Skin epidermis (tissue), 12 donors: ENCODE results near the gene FAM25A.
"Not testable (repeated sequence)": the region's sequence is repeated elsewhere in the genome, so short reads cannot be mapped to it uniquely, and the experiment has no call there.

Source experiments
- H3K27ac ChIP-seq, 21 experiments: fragments of 200-600 bp; sonication (generic) in 11 of 21; one replicate each; pipeline ENCODE4 v1.5.0; 2020; ENCODE audit warnings: mild to moderate bottlenecking in 3 of 21, inconsistent platforms in 2 of 21, moderate library complexity in 2 of 21
- H3K4me3 ChIP-seq, 7 experiments: fragments of 200-600 bp; sonication (generic) in 2 of 7; one replicate each; pipeline ENCODE4 v1.5.0; 2020; ENCODE audit warnings: inconsistent platforms in 2 of 7, mild to moderate bottlenecking in 2 of 7, moderate library complexity in 1 of 7

FAM25A gene

GRCh38 chr10:87007674-87008073 lies 12.4 kb upstream of the FAM25A start:
- H3K4me3 ChIP-seq, H3K27ac ChIP-seq: not testable (repeated sequence)

GRCh38 chr10:87008303-87008702 lies 11.8 kb upstream of the FAM25A start:
- not testable (repeated sequence) for H3K4me3 ChIP-seq, H3K27ac ChIP-seq

GRCh38 chr10:87009134-87009696 lies 10.9 kb upstream of the FAM25A start:
- H3K4me3 ChIP-seq, H3K27ac ChIP-seq: not testable (repeated sequence)

- H3K4me3 ChIP-seq, H3K27ac ChIP-seq: not testable (repeated sequence)
Measured at GRCh38 chr10:87013528-87013927, 6.6 kb upstream of the FAM25A start.

GRCh38 chr10:87014986-87015716 lies 4.9 kb upstream of the FAM25A start:
- H3K27ac ChIP-seq, H3K4me3 ChIP-seq: not testable (repeated sequence)

GRCh38 chr10:87018127-87018526 lies 2.0 kb upstream of the FAM25A start:
- H3K4me3 ChIP-seq: not testable (repeated sequence)
- peak overlapping the region in 2 of 21 experiments; percentile 7 to 17 for H3K27ac ChIP-seq

GRCh38 chr10:87019066-87019465 lies 1.0 kb upstream of the FAM25A start:
- H3K27ac ChIP-seq, H3K4me3 ChIP-seq: not testable (repeated sequence)

GRCh38 chr10:87019504-87019903 lies 590 bp upstream of the FAM25A start:
- H3K4me3 ChIP-seq: not testable (repeated sequence)
- peak overlapping the region in 10 of 21 experiments; percentile 7 to 64 (median 42) for H3K27ac ChIP-seq

- H3K4me3 ChIP-seq, H3K27ac ChIP-seq: not testable (repeated sequence)
Measured at GRCh38 chr10:87025285-87025958, 5.3 kb downstream of the FAM25A start.

GRCh38 chr10:87026747-87027508 lies 6.8 kb downstream of the FAM25A start:
- H3K27ac ChIP-seq, H3K4me3 ChIP-seq: not testable (repeated sequence)

- not testable (repeated sequence) for H3K4me3 ChIP-seq, H3K27ac ChIP-seq
Measured at GRCh38 chr10:87030419-87030818, 10.3 kb downstream of the FAM25A start.

GRCh38 chr10:87030912-87031635 lies 11.0 kb downstream of the FAM25A start:
- Histone ChIP-seq H3K4me3 (no peak overlapping the region), H3K27ac (no peak overlapping the region)

GRCh38 chr10:87036623-87037022 lies 16.5 kb downstream of the FAM25A start:
- no peak overlapping the region for H3K4me3 ChIP-seq
- H3K27ac ChIP-seq: no peak overlapping the region

- H3K27ac ChIP-seq: peak overlapping the region in 2 of 21 experiments; percentile 24 to 60
Measured at GRCh38 chr10:87038286-87038717, 18.2 kb downstream of the FAM25A start.

GRCh38 chr10:87038786-87039185 lies 18.7 kb downstream of the FAM25A start:
- Histone ChIP-seq H3K27ac (peak overlapping the region in 2 of 21 experiments; percentile 24 to 60), H3K4me3 (no peak overlapping the region)

More at GRCh38 chr10:87038286-87038717, 18.2 kb downstream of the FAM25A start:
- H3K4me3 ChIP-seq: no peak overlapping the region

- H3K4me3 ChIP-seq, H3K27ac ChIP-seq: not testable (repeated sequence)
Measured at GRCh38 chr10:87043579-87043978, 23.5 kb downstream of the FAM25A start.

- no peak overlapping the region for H3K4me3 ChIP-seq
Measured at GRCh38 chr10:87045434-87045938, 25.4 kb downstream of the FAM25A start.

GRCh38 chr10:87053111-87053510 lies 33.0 kb downstream of the FAM25A start:
- peak overlapping the region in 1 of 21 experiments; percentile 17 for H3K27ac ChIP-seq

More at GRCh38 chr10:87045434-87045938, 25.4 kb downstream of the FAM25A start:
- no peak overlapping the region for H3K27ac ChIP-seq

GRCh38 chr10:87053577-87054181 lies 33.6 kb downstream of the FAM25A start:
- peak overlapping the region in 4 of 21 experiments; percentile 7 to 64 (median 16) for H3K27ac ChIP-seq
- no peak overlapping the region for H3K4me3 ChIP-seq

More at GRCh38 chr10:87053111-87053510, 33.0 kb downstream of the FAM25A start:
- H3K4me3 ChIP-seq: no peak overlapping the region
